Endothelial cell of coronary artery (primary cell): Measurements from ENCODE around the gene EPN1. TPM values are rescaled to one million over a fixed set of nuclear protein-coding genes. Genes with fewer than 3 reads are reported as not detected.

Experiments
- total RNA-seq: library from RNA; depleted of rRNA; stranded (reverse); fragments of >200 nt; gene quantifications from 2 replicates; pipeline ENCODE4 v1.2.3, GENCODE V29; 2014

EPN1 gene
- total RNA-seq: 73.5 and 110 TPM in 2 replicates

GRCh38 chr19:55674841-55675660 lies at the start of gene EPN1:
EPN1 (plus strand) TSS chr19:55675226; CDS start chr19:55678628, 3,402 bp downstream.

GRCh38 chr19:55640577-55641425 lies 34.2 kb upstream of the EPN1 start, which contains the start of gene ZNF580:
ZNF580 (plus strand) TSS chr19:55641002; CDS start chr19:55642509, 1,507 bp downstream.

GRCh38 chr19:55643003-55643886 lies 31.8 kb upstream of the EPN1 start, which contains the start of gene ZNF581:
ZNF581 (plus strand) TSS chr19:55643649; CDS start chr19:55644572, 923 bp downstream.

GRCh38 chr19:55647732-55648584 lies 27.1 kb upstream of the EPN1 start, which contains the start of gene CCDC106:
CCDC106 (plus strand) TSS chr19:55648212; CDS start chr19:55649047, 835 bp downstream.

GRCh38 chr19:55654868-55655647 lies 20.0 kb upstream of the EPN1 start, which contains the start of gene U2AF2:
U2AF2 (plus strand) TSS chr19:55655035; CDS start chr19:55655105, 70 bp downstream.

GRCh38 chr19:55738302-55738701 lies 63.3 kb downstream of the EPN1 start, which contains the start of gene NLRP9:
NLRP9 (minus strand) TSS chr19:55738402; CDS start chr19:55738374, 28 bp downstream.

GRCh38 chr19:55758797-55759196 lies 83.8 kb downstream of the EPN1 start, which contains the start of gene RFPL4A:
RFPL4A (plus strand) TSS chr19:55759097; CDS start chr19:55761801, 2,704 bp downstream.

Other genes starting within 250 kb of the EPN1 start
- gene SHISA7, start 231.9 kb upstream of the EPN1 start, total RNA-seq: not detected in 2 replicates
- 44.0 and 69.7 TPM in 2 replicates for gene ISOC2, start 213.6 kb upstream of the EPN1 start, total RNA-seq
- gene C19orf85, start 210.5 kb upstream of the EPN1 start, total RNA-seq: not detected in 2 replicates
- gene ZNF628, start 198.6 kb upstream of the EPN1 start, total RNA-seq: 0.99 and 1.1 TPM in 2 replicates
- 13.5 and 15.5 TPM in 2 replicates for gene NAT14, start 190.0 kb upstream of the EPN1 start, total RNA-seq
- 0.27 and 2.1 TPM in 2 replicates for gene SSC5D, start 186.8 kb upstream of the EPN1 start, total RNA-seq
- gene SBK2, start 138.1 kb upstream of the EPN1 start, total RNA-seq: not detected in 2 replicates
- gene SBK3, start 129.7 kb upstream of the EPN1 start, total RNA-seq: 0.19 TPM in 1 of 2 replicates, not detected in the other
- 3.0 and 4.4 TPM in 2 replicates for gene ZNF579, start 94.4 kb upstream of the EPN1 start, total RNA-seq
- 1.9 and 2.2 TPM in 2 replicates for gene FIZ1, start 75.7 kb upstream of the EPN1 start, total RNA-seq
- 10.0 and 15.4 TPM in 2 replicates for gene ZNF524, start 74.9 kb upstream of the EPN1 start, total RNA-seq
- 0.54 and 1.0 TPM in 2 replicates for gene ZNF865, start 69.6 kb upstream of the EPN1 start, total RNA-seq
- 3.1 and 4.0 TPM in 2 replicates for gene ZNF784, start 50.7 kb upstream of the EPN1 start, total RNA-seq
- gene ZNF580, start 34.2 kb upstream of the EPN1 start, total RNA-seq: 1.7 and 3.5 TPM in 2 replicates
- 22.6 and 24.8 TPM in 2 replicates for gene ZNF581, start 31.6 kb upstream of the EPN1 start, total RNA-seq
- gene CCDC106, start 27.0 kb upstream of the EPN1 start, total RNA-seq: 6.1 and 6.6 TPM in 2 replicates
- 103 and 137 TPM in 2 replicates for gene U2AF2, start 20.2 kb upstream of the EPN1 start, total RNA-seq
- not detected in 2 replicates for gene NLRP9, start 63.2 kb downstream of the EPN1 start, total RNA-seq
- gene RFPL4A, start 83.9 kb downstream of the EPN1 start, total RNA-seq: 0.36 TPM in 1 of 2 replicates, not detected in the other
- not detected in 2 replicates for gene RFPL4AL1, start 93.9 kb downstream of the EPN1 start, total RNA-seq
- not detected in 2 replicates for gene NLRP11, start 156.8 kb downstream of the EPN1 start, total RNA-seq
- not detected in 2 replicates for gene NLRP4, start 161.3 kb downstream of the EPN1 start, total RNA-seq